Measurements from ENCODE around the gene ITGA8. TPM values are rescaled to one million over a fixed set of nuclear protein-coding genes. Genes with fewer than 3 reads are reported as not detected.

Gene ITGA8
- total and polyA plus RNA-seq, 9 of the 15 experiments (the other 6 are each of a cell fraction or from before 2014, with no cell fraction given) = 0.01 to 0.07 (median 0.04) TPM; not detected in 5

GRCh38 chr10:15737656-15738055 lies 17.9 kb upstream of the ITGA8 start:
- ATAC-seq (no peak), FAIRE-seq (no peak), DNase-seq (ENCODE audit: extremely low read depth in 1 of 4, low spot score in 3 of 4) (peak in 2 of 4 experiments; percentile 7 to 23)
- intact Hi-C loops (cut with micrococcal nuclease) (no loop called here), in situ Hi-C loops (cut with MboI) (no loop called here)
- H3K9me3 ChIP-seq (replicated peaks; ENCODE audit: control insufficient read depth, insufficient read depth, low read depth, low read length) = no peaks in the 10 kb centered on the region
- no peaks in the 10 kb centered on the region for H3K9me1 ChIP-seq (ENCODE audit: control insufficient read depth, insufficient read depth, low read length)
- ChIA-PET CTCF (ENCODE audit: low intra/inter-chr PET ratio) (no interaction called here), POLR2A (no interaction called here)
- H3K4me1 ChIP-seq (replicated peaks in 1 of 2; ENCODE audit: control insufficient read depth in 2 of 2, insufficient read depth in 2 of 2, low read length in 2 of 2) = no peaks in the 10 kb centered on the region
- H3K9ac ChIP-seq (ENCODE audit: insufficient read depth in 1 of 2, low read depth in 2 of 2, low read length in 2 of 2) = no peak overlapping the region
- no peaks in the 10 kb centered on the region for H4K20me1 ChIP-seq (replicated peaks; ENCODE audit: control insufficient read depth, insufficient read depth, low read length)
- H2AFZ ChIP-seq (ENCODE audit: low read depth, low read length) = no peak overlapping the region
- TF ChIP-seq ARHGAP35 (IDR thresholded peaks at IDR 0.05; ENCODE audit: partially characterized antibody) (no peak), KDM2B (CRISPR knock-in tag; IDR thresholded peaks at IDR 0.05) (no peak), ZNF354B (CRISPR knock-in tag; IDR thresholded peaks at IDR 0.05) (no peak), BHLHE40 (IDR thresholded peaks at IDR 0.05; ENCODE audit: low read length) (peak; percentile 66)
- no peaks in the 10 kb centered on the region for H3K36me3 ChIP-seq (ENCODE audit: control insufficient read depth, insufficient read depth, low read length)
- H3K79me2 ChIP-seq (ENCODE audit: control insufficient read depth, insufficient read depth, low read length) = no peaks in the 10 kb centered on the region
- WGBS (ENCODE audit: insufficient coverage, low coverage, missing lambda C conversion rate) = 23% methylated on average over 5 of the region's 5 CpGs
- no peak overlapping the region for H3K4me3 ChIP-seq
- BruUV-seq (replicated peaks) = no TSS peak
- H3K27ac ChIP-seq (ENCODE audit: extremely low read depth, low read depth, low read length) = no peak overlapping the region
- H3K27me3 ChIP-seq (ENCODE audit: control insufficient read depth in 2 of 2, insufficient read depth in 2 of 2, low read length in 2 of 2) = peaks cover 2 to 10% of the 10 kb centered on the region in 2 experiments; a peak in 3 of 5 replicates
- no peak overlapping the region for H3K4me2 ChIP-seq (ENCODE audit: insufficient read depth, low read length)

DNA sequence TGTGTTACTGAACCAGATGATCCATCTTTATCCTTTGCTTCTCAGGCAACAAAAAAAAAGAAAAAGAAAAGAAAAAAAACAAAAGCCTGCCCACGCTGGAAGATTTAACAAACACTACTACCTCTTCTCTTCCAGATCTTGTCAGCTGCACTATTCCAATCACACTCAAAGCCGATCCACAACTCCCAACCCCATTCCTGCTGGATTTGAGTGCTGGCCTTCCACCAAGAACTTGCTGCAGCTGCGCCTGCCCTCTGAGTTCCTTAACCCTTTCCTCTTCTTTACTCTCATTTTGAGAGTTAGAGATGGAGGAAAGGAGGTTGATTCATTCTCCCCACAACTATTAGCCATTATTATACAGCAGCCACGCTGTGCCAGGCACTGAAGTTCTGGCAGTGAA lies 16.0 kb upstream of the ITGA8 start:
- H4K20me1 ChIP-seq (replicated peaks; ENCODE audit: control insufficient read depth, insufficient read depth, low read length) = no peaks in the 10 kb centered on the region
- H3K27me3 ChIP-seq (ENCODE audit: control insufficient read depth in 2 of 2, insufficient read depth in 2 of 2, low read length in 2 of 2) = peaks cover 2 to 10% of the 10 kb centered on the region in 2 experiments; a peak in 3 of 5 replicates
- H3K27ac ChIP-seq (ENCODE audit: extremely low read depth, low read depth, low read length) = no peak overlapping the region
- intact Hi-C loops (cut with micrococcal nuclease) (no loop called here), in situ Hi-C loops (cut with MboI) (no loop called here)
- no peak overlapping the region for H3K4me2 ChIP-seq (ENCODE audit: insufficient read depth, low read length)
- TF ChIP-seq PCBP1 (IDR thresholded peaks at IDR 0.05; ENCODE audit: low read depth, low read length, poor library complexity, severe bottlenecking) (no peak), THRAP3 (IDR thresholded peaks at IDR 0.05; ENCODE audit: borderline replicate concordance) (no peak), ILK (tag; IDR thresholded peaks at IDR 0.05; ENCODE audit: borderline replicate concordance, low read depth) (no peak)
- H2AFZ ChIP-seq (ENCODE audit: low read depth, low read length) = no peak overlapping the region
- FAIRE-seq = no peak
- no peak overlapping the region for H3K9ac ChIP-seq (ENCODE audit: insufficient read depth in 1 of 2, low read depth in 2 of 2, low read length in 2 of 2)
- no peaks in the 10 kb centered on the region for H3K4me1 ChIP-seq (replicated peaks in 1 of 2; ENCODE audit: control insufficient read depth in 2 of 2, insufficient read depth in 2 of 2, low read length in 2 of 2)
- H3K36me3 ChIP-seq (ENCODE audit: control insufficient read depth, insufficient read depth, low read length) = no peaks in the 10 kb centered on the region
- H3K9me3 ChIP-seq (replicated peaks; ENCODE audit: control insufficient read depth, insufficient read depth, low read depth, low read length) = no peaks in the 10 kb centered on the region
- H3K79me2 ChIP-seq (ENCODE audit: control insufficient read depth, insufficient read depth, low read length) = no peaks in the 10 kb centered on the region
- ChIA-PET POLR2A (no interaction called here), CTCF (ENCODE audit: low intra/inter-chr PET ratio) (no interaction called here)
- ATAC-seq = no peak
- 18% methylated on average over 4 of the region's 4 CpGs for WGBS (ENCODE audit: insufficient coverage, low coverage, missing lambda C conversion rate)
- no TSS peak for BruUV-seq (replicated peaks)
- H3K9me1 ChIP-seq (ENCODE audit: control insufficient read depth, insufficient read depth, low read length) = no peaks in the 10 kb centered on the region
- no peak overlapping the region for H3K4me3 ChIP-seq
- no peak for DNase-seq (ENCODE audit: extremely low read depth in 1 of 4, low spot score in 3 of 4)
